Measurements from ENCODE around the gene PTS.
"Not testable (repeated sequence)": the region's sequence is repeated elsewhere in the genome, so short reads cannot be mapped to it uniquely, and the experiment has no call there.

- not testable (repeated sequence) for TF ChIP-seq SP2 (IDR thresholded peaks at IDR 0.05; ENCODE audit: extremely low read depth, low read depth, low read length, poor library complexity, severe bottlenecking); HMG20B (CRISPR knock-in tag; IDR thresholded peaks at IDR 0.05); ZNF280B (CRISPR knock-in tag; IDR thresholded peaks at IDR 0.05); UBTF (IDR thresholded peaks at IDR 0.05; ENCODE audit: borderline replicate concordance in 1 of 2, low read depth in 2 of 2, low read length in 2 of 2); FOXK2 (conservative IDR thresholded peaks at IDR 0.05 in 1 of 2, IDR thresholded peaks at IDR 0.05 in 1 of 2; ENCODE audit: low read depth in 2 of 2); POLR2A (conservative IDR thresholded peaks at IDR 0.05)
These were observed 31.1 kb upstream of the PTS start for GRCh38 chr11:112195113-112195512.

Measured in K562 (cell line).